ENCODE results near the gene NRXN2.

DNA sequence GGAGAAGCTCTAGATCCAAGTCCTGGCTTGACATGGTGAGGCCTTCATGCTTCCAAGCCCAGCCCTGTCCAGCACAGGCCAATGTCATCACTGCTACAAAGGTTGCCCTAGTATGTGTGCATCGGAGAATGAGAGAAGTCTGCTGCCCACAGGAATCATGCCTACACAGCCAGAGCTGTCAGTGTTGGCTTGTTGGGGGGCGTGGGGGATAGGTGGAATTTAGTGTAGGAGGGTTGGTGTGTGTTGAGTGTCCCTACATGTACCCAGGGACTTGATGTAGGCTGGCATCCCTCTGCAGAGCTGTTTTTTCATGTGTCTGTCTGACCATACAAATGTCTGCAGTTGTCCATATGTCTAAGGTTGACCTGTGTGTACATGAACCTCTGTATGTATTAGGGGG, 94.4 kb downstream of the NRXN2 start:
- TF ChIP-seq KLF13 (CRISPR knock-in tag; IDR thresholded peaks at IDR 0.05) (no peak), ZNF501 (CRISPR knock-in tag; IDR thresholded peaks at IDR 0.05) (no peak)
- TF ChIP-seq, protein P1, sequence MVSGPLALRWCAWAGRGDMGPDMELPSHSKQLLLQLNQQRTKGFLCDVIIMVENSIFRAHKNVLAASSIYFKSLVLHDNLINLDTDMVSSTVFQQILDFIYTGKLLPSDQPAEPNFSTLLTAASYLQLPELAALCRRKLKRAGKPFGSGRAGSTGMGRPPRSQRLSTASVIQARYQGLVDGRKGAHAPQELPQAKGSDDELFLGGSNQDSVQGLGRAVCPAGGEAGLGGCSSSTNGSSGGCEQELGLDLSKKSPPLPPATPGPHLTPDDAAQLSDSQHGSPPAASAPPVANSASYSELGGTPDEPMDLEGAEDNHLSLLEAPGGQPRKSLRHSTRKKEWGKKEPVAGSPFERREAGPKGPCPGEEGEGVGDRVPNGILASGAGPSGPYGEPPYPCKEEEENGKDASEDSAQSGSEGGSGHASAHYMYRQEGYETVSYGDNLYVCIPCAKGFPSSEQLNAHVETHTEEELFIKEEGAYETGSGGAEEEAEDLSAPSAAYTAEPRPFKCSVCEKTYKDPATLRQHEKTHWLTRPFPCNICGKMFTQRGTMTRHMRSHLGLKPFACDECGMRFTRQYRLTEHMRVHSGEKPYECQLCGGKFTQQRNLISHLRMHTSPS (CRISPR knock-in tag; IDR thresholded peaks at IDR 0.05; ENCODE audit: low read depth), result no peak
- TF ChIP-seq, protein P2, sequence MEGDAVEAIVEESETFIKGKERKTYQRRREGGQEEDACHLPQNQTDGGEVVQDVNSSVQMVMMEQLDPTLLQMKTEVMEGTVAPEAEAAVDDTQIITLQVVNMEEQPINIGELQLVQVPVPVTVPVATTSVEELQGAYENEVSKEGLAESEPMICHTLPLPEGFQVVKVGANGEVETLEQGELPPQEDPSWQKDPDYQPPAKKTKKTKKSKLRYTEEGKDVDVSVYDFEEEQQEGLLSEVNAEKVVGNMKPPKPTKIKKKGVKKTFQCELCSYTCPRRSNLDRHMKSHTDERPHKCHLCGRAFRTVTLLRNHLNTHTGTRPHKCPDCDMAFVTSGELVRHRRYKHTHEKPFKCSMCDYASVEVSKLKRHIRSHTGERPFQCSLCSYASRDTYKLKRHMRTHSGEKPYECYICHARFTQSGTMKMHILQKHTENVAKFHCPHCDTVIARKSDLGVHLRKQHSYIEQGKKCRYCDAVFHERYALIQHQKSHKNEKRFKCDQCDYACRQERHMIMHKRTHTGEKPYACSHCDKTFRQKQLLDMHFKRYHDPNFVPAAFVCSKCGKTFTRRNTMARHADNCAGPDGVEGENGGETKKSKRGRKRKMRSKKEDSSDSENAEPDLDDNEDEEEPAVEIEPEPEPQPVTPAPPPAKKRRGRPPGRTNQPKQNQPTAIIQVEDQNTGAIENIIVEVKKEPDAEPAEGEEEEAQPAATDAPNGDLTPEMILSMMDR (CRISPR knock-in tag; IDR thresholded peaks at IDR 0.05), result no peak
